ENCODE measurements around the gene MATCAP1. TPM values are rescaled to one million over a fixed set of nuclear protein-coding genes. Genes with fewer than 3 reads are reported as not detected.
A peak's percentile ranks its signal among the peaks of the same experiment; 100 is the strongest.

MATCAP1 gene
- total and polyA plus RNA-seq, 2 of the 13 experiments (the other 11 are each of a cell fraction or from before 2014, with no cell fraction given) = 11.2 to 24.5 TPM

DNA sequence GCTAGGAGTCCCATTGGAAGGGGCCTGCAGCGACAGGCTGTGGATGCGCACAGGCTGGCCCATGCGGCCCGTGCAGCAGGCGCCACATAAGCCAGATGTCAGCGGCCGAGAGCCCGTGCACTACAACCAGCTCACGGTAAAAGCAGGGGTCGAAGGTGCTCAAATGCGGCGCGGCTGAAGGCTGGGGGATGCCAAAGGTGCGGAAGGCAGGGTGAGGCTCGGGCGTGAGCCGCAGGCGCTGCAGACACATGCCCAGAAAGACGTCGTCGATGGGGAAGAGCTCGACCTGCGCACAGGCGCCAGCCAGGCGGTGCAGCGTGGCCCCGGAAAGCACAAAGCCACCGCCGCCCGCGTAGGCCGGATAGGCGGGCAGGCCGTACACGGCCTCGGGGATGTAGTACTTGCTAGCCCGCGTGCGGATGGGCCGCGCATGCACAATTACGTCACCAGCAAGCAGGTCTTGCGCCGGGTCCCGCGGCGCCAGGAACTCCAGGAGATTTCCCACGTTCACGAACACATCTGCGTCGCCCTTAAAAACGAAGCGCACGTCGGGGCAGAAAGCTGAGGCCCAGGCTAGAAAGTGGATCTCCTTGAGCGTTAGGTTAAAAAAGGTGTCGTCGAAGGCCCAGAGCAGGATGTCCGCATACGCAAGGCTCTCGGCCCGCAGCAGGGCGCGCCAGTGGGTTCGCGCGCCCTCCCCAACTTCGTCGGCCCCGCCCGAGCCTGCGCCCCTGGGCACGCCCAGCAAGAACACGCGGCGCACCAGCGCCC is 34.3 kb downstream of the MATCAP1 start (continued):
- TF ChIP-seq NCOR1 (IDR thresholded peaks at IDR 0.05; ENCODE audit: borderline replicate concordance, low read length) (no peak), MAFG (CRISPR knock-in tag; IDR thresholded peaks at IDR 0.05) (no peak), TGIF2 (CRISPR knock-in tag; IDR thresholded peaks at IDR 0.05) (no peak), ZBTB38 (CRISPR knock-in tag; IDR thresholded peaks at IDR 0.05) (peak; percentile 98), NCOA1 (CRISPR knock-in tag; IDR thresholded peaks at IDR 0.05) (no peak), ZNF205 (CRISPR knock-in tag; IDR thresholded peaks at IDR 0.05) (no peak)
- TF ChIP-seq, protein P1, sequence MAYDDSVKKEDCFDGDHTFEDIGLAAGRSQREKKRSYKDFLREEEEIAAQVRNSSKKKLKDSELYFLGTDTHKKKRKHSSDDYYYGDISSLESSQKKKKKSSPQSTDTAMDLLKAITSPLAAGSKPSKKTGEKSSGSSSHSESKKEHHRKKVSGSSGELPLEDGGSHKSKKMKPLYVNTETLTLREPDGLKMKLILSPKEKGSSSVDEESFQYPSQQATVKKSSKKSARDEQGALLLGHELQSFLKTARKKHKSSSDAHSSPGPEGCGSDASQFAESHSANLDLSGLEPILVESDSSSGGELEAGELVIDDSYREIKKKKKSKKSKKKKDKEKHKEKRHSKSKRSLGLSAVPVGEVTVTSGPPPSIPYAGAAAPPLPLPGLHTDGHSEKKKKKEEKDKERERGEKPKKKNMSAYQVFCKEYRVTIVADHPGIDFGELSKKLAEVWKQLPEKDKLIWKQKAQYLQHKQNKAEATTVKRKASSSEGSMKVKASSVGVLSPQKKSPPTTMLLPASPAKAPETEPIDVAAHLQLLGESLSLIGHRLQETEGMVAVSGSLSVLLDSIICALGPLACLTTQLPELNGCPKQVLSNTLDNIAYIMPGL (CRISPR knock-in tag; IDR thresholded peaks at IDR 0.05; ENCODE audit: borderline replicate concordance in 1 of 2, low read depth in 1 of 2) = no peak
- TF ChIP-seq, protein P2, sequence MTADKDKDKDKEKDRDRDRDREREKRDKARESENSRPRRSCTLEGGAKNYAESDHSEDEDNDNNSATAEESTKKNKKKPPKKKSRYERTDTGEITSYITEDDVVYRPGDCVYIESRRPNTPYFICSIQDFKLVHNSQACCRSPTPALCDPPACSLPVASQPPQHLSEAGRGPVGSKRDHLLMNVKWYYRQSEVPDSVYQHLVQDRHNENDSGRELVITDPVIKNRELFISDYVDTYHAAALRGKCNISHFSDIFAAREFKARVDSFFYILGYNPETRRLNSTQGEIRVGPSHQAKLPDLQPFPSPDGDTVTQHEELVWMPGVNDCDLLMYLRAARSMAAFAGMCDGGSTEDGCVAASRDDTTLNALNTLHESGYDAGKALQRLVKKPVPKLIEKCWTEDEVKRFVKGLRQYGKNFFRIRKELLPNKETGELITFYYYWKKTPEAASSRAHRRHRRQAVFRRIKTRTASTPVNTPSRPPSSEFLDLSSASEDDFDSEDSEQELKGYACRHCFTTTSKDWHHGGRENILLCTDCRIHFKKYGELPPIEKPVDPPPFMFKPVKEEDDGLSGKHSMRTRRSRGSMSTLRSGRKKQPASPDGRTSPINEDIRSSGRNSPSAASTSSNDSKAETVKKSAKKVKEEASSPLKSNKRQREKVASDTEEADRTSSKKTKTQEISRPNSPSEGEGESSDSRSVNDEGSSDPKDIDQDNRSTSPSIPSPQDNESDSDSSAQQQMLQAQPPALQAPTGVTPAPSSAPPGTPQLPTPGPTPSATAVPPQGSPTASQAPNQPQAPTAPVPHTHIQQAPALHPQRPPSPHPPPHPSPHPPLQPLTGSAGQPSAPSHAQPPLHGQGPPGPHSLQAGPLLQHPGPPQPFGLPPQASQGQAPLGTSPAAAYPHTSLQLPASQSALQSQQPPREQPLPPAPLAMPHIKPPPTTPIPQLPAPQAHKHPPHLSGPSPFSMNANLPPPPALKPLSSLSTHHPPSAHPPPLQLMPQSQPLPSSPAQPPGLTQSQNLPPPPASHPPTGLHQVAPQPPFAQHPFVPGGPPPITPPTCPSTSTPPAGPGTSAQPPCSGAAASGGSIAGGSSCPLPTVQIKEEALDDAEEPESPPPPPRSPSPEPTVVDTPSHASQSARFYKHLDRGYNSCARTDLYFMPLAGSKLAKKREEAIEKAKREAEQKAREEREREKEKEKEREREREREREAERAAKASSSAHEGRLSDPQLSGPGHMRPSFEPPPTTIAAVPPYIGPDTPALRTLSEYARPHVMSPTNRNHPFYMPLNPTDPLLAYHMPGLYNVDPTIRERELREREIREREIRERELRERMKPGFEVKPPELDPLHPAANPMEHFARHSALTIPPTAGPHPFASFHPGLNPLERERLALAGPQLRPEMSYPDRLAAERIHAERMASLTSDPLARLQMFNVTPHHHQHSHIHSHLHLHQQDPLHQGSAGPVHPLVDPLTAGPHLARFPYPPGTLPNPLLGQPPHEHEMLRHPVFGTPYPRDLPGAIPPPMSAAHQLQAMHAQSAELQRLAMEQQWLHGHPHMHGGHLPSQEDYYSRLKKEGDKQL (CRISPR knock-in tag; IDR thresholded peaks at IDR 0.05; ENCODE audit: low read depth) = no peak
- TF ChIP-seq, protein P3, sequence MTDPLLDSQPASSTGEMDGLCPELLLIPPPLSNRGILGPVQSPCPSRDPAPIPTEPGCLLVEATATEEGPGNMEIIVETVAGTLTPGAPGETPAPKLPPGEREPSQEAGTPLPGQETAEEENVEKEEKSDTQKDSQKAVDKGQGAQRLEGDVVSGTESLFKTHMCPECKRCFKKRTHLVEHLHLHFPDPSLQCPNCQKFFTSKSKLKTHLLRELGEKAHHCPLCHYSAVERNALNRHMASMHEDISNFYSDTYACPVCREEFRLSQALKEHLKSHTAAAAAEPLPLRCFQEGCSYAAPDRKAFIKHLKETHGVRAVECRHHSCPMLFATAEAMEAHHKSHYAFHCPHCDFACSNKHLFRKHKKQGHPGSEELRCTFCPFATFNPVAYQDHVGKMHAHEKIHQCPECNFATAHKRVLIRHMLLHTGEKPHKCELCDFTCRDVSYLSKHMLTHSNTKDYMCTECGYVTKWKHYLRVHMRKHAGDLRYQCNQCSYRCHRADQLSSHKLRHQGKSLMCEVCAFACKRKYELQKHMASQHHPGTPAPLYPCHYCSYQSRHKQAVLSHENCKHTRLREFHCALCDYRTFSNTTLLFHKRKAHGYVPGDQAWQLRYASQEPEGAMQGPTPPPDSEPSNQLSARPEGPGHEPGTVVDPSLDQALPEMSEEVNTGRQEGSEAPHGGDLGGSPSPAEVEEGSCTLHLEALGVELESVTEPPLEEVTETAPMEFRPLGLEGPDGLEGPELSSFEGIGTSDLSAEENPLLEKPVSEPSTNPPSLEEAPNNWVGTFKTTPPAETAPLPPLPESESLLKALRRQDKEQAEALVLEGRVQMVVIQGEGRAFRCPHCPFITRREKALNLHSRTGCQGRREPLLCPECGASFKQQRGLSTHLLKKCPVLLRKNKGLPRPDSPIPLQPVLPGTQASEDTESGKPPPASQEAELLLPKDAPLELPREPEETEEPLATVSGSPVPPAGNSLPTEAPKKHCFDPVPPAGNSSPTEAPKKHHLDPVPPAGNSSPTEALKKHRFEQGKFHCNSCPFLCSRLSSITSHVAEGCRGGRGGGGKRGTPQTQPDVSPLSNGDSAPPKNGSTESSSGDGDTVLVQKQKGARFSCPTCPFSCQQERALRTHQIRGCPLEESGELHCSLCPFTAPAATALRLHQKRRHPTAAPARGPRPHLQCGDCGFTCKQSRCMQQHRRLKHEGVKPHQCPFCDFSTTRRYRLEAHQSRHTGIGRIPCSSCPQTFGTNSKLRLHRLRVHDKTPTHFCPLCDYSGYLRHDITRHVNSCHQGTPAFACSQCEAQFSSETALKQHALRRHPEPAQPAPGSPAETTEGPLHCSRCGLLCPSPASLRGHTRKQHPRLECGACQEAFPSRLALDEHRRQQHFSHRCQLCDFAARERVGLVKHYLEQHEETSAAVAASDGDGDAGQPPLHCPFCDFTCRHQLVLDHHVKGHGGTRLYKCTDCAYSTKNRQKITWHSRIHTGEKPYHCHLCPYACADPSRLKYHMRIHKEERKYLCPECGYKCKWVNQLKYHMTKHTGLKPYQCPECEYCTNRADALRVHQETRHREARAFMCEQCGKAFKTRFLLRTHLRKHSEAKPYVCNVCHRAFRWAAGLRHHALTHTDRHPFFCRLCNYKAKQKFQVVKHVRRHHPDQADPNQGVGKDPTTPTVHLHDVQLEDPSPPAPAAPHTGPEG (CRISPR knock-in tag; IDR thresholded peaks at IDR 0.05) = peak; percentile 20; the same call in 1 of the 2 replicates
- TF ChIP-seq, protein P4, sequence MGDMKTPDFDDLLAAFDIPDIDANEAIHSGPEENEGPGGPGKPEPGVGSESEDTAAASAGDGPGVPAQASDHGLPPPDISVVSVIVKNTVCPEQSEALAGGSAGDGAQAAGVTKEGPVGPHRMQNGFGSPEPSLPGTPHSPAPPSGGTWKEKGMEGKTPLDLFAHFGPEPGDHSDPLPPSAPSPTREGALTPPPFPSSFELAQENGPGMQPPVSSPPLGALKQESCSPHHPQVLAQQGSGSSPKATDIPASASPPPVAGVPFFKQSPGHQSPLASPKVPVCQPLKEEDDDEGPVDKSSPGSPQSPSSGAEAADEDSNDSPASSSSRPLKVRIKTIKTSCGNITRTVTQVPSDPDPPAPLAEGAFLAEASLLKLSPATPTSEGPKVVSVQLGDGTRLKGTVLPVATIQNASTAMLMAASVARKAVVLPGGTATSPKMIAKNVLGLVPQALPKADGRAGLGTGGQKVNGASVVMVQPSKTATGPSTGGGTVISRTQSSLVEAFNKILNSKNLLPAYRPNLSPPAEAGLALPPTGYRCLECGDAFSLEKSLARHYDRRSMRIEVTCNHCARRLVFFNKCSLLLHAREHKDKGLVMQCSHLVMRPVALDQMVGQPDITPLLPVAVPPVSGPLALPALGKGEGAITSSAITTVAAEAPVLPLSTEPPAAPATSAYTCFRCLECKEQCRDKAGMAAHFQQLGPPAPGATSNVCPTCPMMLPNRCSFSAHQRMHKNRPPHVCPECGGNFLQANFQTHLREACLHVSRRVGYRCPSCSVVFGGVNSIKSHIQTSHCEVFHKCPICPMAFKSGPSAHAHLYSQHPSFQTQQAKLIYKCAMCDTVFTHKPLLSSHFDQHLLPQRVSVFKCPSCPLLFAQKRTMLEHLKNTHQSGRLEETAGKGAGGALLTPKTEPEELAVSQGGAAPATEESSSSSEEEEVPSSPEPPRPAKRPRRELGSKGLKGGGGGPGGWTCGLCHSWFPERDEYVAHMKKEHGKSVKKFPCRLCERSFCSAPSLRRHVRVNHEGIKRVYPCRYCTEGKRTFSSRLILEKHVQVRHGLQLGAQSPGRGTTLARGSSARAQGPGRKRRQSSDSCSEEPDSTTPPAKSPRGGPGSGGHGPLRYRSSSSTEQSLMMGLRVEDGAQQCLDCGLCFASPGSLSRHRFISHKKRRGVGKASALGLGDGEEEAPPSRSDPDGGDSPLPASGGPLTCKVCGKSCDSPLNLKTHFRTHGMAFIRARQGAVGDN (CRISPR knock-in tag; IDR thresholded peaks at IDR 0.05) = peak; percentile 53; the same call in 1 of the 2 replicates

Measured in HepG2 (cell line).